ENCODE measurements around the gene ANKRD33B. TPM values are rescaled to one million over a fixed set of nuclear protein-coding genes. Genes with fewer than 3 reads are reported as not detected.

Gene ANKRD33B
- total and polyA plus RNA-seq, 2 of the 8 experiments (the other 6 are each of a cell fraction or from before 2014, with no cell fraction given) = 6.9 to 20.6 TPM

DNA sequence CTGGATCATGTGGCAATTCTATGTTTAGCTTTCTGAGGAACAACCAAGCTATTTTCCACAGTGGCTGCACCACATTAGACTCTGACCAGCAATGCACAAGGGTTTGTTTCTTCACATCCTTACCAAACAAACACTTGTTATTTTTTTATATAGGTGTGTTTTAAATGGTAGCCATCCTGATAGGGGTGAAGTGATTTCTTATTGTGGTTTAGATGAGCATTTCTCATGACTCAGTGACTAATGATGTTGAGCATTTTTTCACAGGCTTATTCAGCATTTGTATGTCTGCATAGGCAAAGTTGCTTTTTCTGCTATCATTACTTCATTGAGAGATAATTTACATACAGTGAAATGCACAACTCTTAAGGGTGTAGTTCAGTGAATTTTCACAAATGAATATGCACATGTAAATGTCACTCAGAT is 36.0 kb downstream of the ANKRD33B start:
- H3K27me3 ChIP-seq (replicated peaks in 1 of 4; ENCODE audit: control insufficient read depth in 3 of 4, extremely low read depth in 1 of 4, insufficient read depth in 3 of 4, low read length in 3 of 4) = no peaks in the 10 kb centered on the region
- no peak overlapping the region for H3K14ac ChIP-seq (ENCODE audit: insufficient read length)
- no peak overlapping the region for H3K23ac ChIP-seq (ENCODE audit: insufficient read length)
- H4K20me1 ChIP-seq (replicated peaks in 1 of 2; ENCODE audit: control insufficient read depth in 1 of 2, insufficient read depth in 2 of 2, low read length in 2 of 2) = no peaks in the 10 kb centered on the region
- H3K4me1 ChIP-seq (replicated peaks in 1 of 4; ENCODE audit: control insufficient read depth in 3 of 4, insufficient read depth in 4 of 4, low read length in 3 of 4) = peaks cover 0 to 6% (median 0%) of the 10 kb centered on the region in 4 experiments; a peak in 2 of 7 replicates
- H3K79me1 ChIP-seq (ENCODE audit: low read depth, low read length) = no peaks in the 10 kb centered on the region
- H3K4ac ChIP-seq (replicated peaks; ENCODE audit: insufficient read length, low read depth, low read length) = no peak overlapping the region
- FAIRE-seq (no peak), DNase-seq (ENCODE audit: low read depth in 1 of 2, low spot score in 2 of 2) (no peak)
- H2BK12ac ChIP-seq (ENCODE audit: low read depth, low read length) = no peak overlapping the region
- H3K18ac ChIP-seq (ENCODE audit: extremely low read depth, low read length) = no peak overlapping the region
- H3K79me2 ChIP-seq (ENCODE audit: control insufficient read depth in 1 of 2, insufficient read depth in 2 of 2, low read length in 2 of 2) = no peaks in the 10 kb centered on the region
- CTCF ChIA-PET (ENCODE audit: partially characterized antibody) = no interaction called here
- no peak overlapping the region for H2BK5ac ChIP-seq (ENCODE audit: low read depth, low read length)
- POLR2A ChIA-PET (ENCODE audit: partially characterized antibody) = no interaction called here
- no peaks in the 10 kb centered on the region for H3K23me2 ChIP-seq (ENCODE audit: low read depth, low read length)
- H3K4me2 ChIP-seq (ENCODE audit: insufficient read depth in 1 of 2, low read depth in 2 of 2, low read length in 2 of 2) = no peak overlapping the region
- no peak overlapping the region for H3K9ac ChIP-seq (replicated peaks in 1 of 4; ENCODE audit: extremely low read depth in 1 of 4, low read depth in 3 of 4, low read length in 3 of 4)
- no peak overlapping the region for H3K27ac ChIP-seq (ENCODE audit: low read depth, low read length)
- H2BK120ac ChIP-seq (replicated peaks; ENCODE audit: low read depth, low read length) = no peak overlapping the region
- H3K36me3 ChIP-seq (ENCODE audit: control insufficient read depth in 2 of 4, insufficient read depth in 4 of 4, low read length in 3 of 4) = no peaks in the 10 kb centered on the region
- H2AK5ac ChIP-seq (ENCODE audit: low read depth, low read length) = no peak overlapping the region
- H2BK15ac ChIP-seq (ENCODE audit: low read length) = no peak overlapping the region
- H4K8ac ChIP-seq (ENCODE audit: extremely low read depth, insufficient read depth, low read length) = no peak overlapping the region
- H2BK20ac ChIP-seq (ENCODE audit: low read length) = no peak overlapping the region
- H4K5ac ChIP-seq (ENCODE audit: insufficient read length, low read depth, low read length) = no peak overlapping the region
- H3K56ac ChIP-seq (replicated peaks; ENCODE audit: insufficient read length, low read depth, low read length) = no peak overlapping the region
- no peaks in the 10 kb centered on the region for H3K9me3 ChIP-seq (ENCODE audit: insufficient read depth in 2 of 2, low read depth in 1 of 2, low read length in 1 of 2)
- no peak overlapping the region for H2AFZ ChIP-seq (ENCODE audit: low read length)
- no peak overlapping the region for H4K91ac ChIP-seq (replicated peaks; ENCODE audit: insufficient read length, low read length)
- H3K4me3 ChIP-seq (ENCODE audit: extremely low read depth in 1 of 4, insufficient read depth in 2 of 4, low read depth in 3 of 4, low read length in 4 of 4) = no peak overlapping the region
- TF ChIP-seq SIRT6 (IDR thresholded peaks at IDR 0.05; ENCODE audit: low read length) (no peak), BCL11A (IDR thresholded peaks at IDR 0.05; ENCODE audit: low read depth in 2 of 2, low read length in 2 of 2) (no peak), FOSL1 (IDR thresholded peaks at IDR 0.05; ENCODE audit: insufficient read depth, low read depth, low read length) (no peak), NRF1 (IDR thresholded peaks at IDR 0.05; ENCODE audit: low read depth, low read length) (no peak), RNF2 (IDR thresholded peaks at IDR 0.05; ENCODE audit: borderline replicate concordance, low read depth, low read length, missing control alignments, poor library complexity, severe bottlenecking) (no peak), SP2 (IDR thresholded peaks at IDR 0.05; ENCODE audit: low read length) (no peak), GABPA (IDR thresholded peaks at IDR 0.05; ENCODE audit: borderline replicate concordance, insufficient read depth, low read length) (no peak), RFX5 (IDR thresholded peaks at IDR 0.05; ENCODE audit: borderline replicate concordance, low read depth, low read length) (no peak)
